NCI-H345 treated with DMSO at 0.1 percent for 48 hours (cell line): ENCODE data around the gene CFAP97D2.

Experiments
- DNase-seq: peaks from one replicate; lab custom pipeline; 2025; ENCODE audit not compliant: unreplicated experiment; lab: John Stamatoyannopoulos, UW

CFAP97D2 gene

DNA sequence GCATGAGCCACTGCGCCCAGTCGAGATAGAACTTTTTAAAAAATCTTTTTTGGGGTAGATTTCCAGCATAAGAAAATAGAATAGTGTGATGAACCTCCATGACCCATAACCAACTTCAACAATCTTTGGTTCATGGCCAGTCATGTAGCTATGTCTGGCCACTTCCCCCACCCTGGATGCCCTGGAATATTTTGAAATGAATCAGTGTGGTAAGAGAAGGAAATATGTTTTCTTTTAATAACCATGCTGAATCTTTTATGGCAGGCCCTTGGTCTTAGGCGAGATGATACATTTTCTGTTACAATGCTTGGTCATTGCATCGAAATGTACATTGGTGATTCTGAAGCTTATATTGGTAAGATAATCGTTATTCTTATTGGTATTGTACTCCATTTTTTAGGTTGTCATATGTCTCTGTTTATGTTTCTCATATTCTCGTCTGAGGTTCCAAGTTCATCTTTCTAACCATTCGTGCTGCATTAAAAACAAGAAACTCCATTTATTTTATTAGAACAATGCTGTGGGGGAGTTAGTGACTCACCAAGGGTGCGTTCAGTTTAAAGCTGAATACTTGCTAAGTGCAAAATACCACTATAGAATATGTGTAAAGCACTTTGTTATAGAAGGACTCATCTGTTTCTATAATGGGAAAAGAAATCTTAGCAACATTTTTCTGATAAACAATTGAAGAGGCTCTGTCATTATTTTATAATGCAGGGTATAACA lies 86.0 kb downstream of the CFAP97D2 start:
- DNase-seq = no peak

DNA sequence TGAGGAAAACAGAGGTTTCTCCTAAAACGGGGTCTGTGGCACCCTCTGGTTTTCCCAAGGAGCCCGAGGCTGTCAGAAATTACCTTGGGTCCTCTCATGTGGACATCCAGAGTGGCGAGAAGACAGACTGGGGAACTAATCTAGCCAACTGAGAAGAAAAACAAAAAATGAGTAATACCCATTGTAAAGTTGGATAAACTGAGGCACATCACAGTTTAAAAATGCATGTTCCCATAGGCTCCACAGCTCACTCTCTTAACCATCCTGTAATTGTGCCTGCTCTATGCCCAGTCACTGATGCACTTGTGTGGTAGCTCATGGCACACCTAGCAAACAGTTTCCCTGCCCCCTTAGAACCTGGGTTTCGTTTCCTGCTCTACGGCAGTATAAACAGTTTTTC lies 87.2 kb downstream of the CFAP97D2 start:
- DNase-seq = no peak

DNA sequence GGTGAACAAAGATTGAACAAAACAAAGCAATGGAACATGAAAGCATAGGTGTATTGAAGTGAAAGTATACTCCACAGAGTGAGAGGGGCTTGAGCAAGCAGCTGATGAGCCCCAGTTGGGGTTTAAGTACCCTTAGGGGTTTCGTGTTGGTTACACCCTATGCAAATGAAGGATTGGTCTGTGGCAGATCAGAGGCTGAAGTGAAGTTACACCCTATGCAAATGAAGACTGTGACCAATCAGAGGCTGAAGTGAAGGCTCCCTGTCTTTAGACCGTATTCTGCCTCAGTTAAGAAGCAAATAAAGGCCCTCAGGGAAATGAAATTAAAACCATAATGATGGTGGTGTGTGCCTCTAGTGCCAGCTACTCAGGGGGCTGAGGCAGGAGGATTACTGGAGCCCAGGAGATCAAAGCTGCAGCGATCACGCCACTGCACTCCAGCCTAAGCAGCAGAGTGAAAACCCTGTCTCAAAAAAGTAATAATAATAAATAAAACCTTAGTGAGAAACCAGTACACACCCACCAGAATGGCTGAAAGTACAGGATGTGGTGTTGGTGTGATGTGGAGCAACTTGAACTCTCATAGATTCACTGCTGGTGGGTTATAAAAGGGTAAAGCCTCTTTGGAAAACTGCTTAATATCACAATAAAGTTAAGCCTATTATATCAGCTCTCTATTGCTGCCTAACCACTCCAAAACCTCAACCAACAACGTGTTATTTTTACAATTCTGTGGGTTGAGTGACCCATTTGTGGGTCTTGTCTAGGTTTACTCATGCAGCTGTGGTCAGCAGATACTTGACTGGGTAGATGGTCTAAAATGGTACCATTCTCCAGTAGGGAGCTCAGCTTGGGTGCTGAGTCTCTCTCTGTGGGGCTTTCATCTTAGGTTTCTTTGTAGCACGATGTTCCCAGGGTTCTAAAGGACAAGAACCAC lies 89.6 kb downstream of the CFAP97D2 start:
- no peak for DNase-seq

DNA sequence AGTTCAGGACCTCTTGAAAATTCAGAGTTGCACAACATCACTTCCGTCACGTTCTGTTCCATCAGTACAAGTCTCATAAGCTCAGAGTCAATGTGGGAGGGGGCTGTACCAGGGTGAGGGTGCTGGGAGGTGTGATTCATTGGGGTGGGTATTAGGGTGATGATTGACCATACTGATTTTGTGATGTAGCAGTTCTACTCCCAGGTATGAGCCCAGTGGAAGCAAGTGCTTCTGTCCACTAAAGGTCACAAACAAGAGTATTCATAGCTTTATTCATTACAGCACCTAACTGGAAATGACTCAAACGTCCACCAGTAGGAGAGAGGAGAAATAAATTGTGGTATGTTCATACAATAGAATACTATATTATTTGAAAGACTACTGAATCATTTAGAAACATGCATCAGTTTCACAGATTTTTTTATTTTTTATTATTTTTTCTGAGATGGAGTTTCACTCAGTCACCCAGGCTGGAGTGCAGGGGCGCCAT lies 90.3 kb downstream of the CFAP97D2 start:
- no peak for DNase-seq
